HCT116 (cell line): ENCODE data around the gene TROAP.
A peak's percentile ranks its signal among the peaks of the same experiment; 100 is the strongest.

ENCODE experiments used
- CTCF ChIP-seq, 3 experiments: fragments of 200-600 bp in 1 of 3; sonication (generic) in 1 of 3; IDR thresholded peaks in 2 of 3; conservative IDR thresholded peaks in 1 of 3; 2 replicates each; pipeline ENCODE4 v1.5.1; 2012 to 2017; ENCODE audit warnings: low read depth in 2 of 3, low read length in 2 of 3, antibody characterized with exemption in 1 of 3, borderline replicate concordance in 1 of 3, control low read depth in 1 of 3, mild to moderate bottlenecking in 1 of 3, mixed read lengths in 1 of 3, mixed run types in 1 of 3, moderate library complexity in 1 of 3; ENCODE audit not compliant: insufficient read depth in 1 of 3
- ELF1 ChIP-seq: IDR thresholded peaks from 2 replicates; pipeline ENCODE4 v1.6.1; 2012; ENCODE audit warnings: low read depth, borderline replicate concordance
- TF ChIP-seq, protein P1 (sequence below): IDR thresholded peaks from 2 replicates; pipeline ENCODE4 v1.6.1; 2012; ENCODE audit warnings: low read depth

- TF ChIP-seq ELF1 = no peak
- TF ChIP-seq, protein P1, sequence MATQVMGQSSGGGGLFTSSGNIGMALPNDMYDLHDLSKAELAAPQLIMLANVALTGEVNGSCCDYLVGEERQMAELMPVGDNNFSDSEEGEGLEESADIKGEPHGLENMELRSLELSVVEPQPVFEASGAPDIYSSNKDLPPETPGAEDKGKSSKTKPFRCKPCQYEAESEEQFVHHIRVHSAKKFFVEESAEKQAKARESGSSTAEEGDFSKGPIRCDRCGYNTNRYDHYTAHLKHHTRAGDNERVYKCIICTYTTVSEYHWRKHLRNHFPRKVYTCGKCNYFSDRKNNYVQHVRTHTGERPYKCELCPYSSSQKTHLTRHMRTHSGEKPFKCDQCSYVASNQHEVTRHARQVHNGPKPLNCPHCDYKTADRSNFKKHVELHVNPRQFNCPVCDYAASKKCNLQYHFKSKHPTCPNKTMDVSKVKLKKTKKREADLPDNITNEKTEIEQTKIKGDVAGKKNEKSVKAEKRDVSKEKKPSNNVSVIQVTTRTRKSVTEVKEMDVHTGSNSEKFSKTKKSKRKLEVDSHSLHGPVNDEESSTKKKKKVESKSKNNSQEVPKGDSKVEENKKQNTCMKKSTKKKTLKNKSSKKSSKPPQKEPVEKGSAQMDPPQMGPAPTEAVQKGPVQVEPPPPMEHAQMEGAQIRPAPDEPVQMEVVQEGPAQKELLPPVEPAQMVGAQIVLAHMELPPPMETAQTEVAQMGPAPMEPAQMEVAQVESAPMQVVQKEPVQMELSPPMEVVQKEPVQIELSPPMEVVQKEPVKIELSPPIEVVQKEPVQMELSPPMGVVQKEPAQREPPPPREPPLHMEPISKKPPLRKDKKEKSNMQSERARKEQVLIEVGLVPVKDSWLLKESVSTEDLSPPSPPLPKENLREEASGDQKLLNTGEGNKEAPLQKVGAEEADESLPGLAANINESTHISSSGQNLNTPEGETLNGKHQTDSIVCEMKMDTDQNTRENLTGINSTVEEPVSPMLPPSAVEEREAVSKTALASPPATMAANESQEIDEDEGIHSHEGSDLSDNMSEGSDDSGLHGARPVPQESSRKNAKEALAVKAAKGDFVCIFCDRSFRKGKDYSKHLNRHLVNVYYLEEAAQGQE = no peak
- TF ChIP-seq CTCF (IDR thresholded peaks at IDR 0.05 in 2 of 3, conservative IDR thresholded peaks at IDR 0.05 in 1 of 3; ENCODE audit: borderline replicate concordance in 1 of 3, insufficient read depth in 1 of 3, low read depth in 2 of 3, low read length in 2 of 3) = peak in 2 of 3 experiments; percentile 88 to 96; a peak in 4 of 6 replicates
These were observed 24.5 kb downstream of the TROAP start for GRCh38 chr12:49347311-49348193.
